GM18508 (cell line): ENCODE data around the gene IFIH1.

Experiments used
- ATAC-seq: cut with Tn5 transposase; IDR thresholded peaks from one replicate; pipeline ENCODE4 v1.9.1; 2021; ENCODE audit warnings: moderate number of reproducible peaks; ENCODE audit not compliant: insufficient read depth, unreplicated experiment

Gene IFIH1

GRCh38 chr2:162315938-162316337 lies 2.5 kb downstream of the IFIH1 start:
- no peak for ATAC-seq

GRCh38 chr2:162312853-162313252 lies 5.6 kb downstream of the IFIH1 start:
- no peak for ATAC-seq

- peak; percentile 46 for ATAC-seq
These were observed 9.6 kb downstream of the IFIH1 start for GRCh38 chr2:162308747-162309503.

GRCh38 chr2:162305901-162306300 lies 12.6 kb downstream of the IFIH1 start:
- ATAC-seq = no peak

GRCh38 chr2:162301877-162302276 lies 16.6 kb downstream of the IFIH1 start:
- no peak for ATAC-seq

- ATAC-seq = no peak
These were observed 17.2 kb downstream of the IFIH1 start for GRCh38 chr2:162301151-162301804.

GRCh38 chr2:162300266-162300665 lies 18.2 kb downstream of the IFIH1 start:
- no peak for ATAC-seq

- no peak for ATAC-seq
These were observed 19.7 kb downstream of the IFIH1 start for GRCh38 chr2:162298669-162299335.

- ATAC-seq = no peak
These were observed 20.4 kb downstream of the IFIH1 start for GRCh38 chr2:162297925-162298552.

GRCh38 chr2:162295009-162295408 lies 23.5 kb downstream of the IFIH1 start:
- no peak for ATAC-seq

- no peak for ATAC-seq
These were observed 25.2 kb downstream of the IFIH1 start for GRCh38 chr2:162293122-162293786.

GRCh38 chr2:162291748-162292147 lies 26.7 kb downstream of the IFIH1 start:
- ATAC-seq = no peak

GRCh38 chr2:162282765-162283425 lies 35.6 kb downstream of the IFIH1 start:
- ATAC-seq = no peak

- ATAC-seq = no peak
These were observed 37.8 kb downstream of the IFIH1 start for GRCh38 chr2:162280654-162281053.

GRCh38 chr2:162277381-162277780 lies 41.1 kb downstream of the IFIH1 start:
- no peak for ATAC-seq

- no peak for ATAC-seq
These were observed 50.5 kb downstream of the IFIH1 start for GRCh38 chr2:162267996-162268395.

- no peak for ATAC-seq
These were observed 51.0 kb downstream of the IFIH1 start for GRCh38 chr2:162267496-162267895.

- no peak for ATAC-seq
These were observed 52.1 kb downstream of the IFIH1 start for GRCh38 chr2:162266460-162266760.

GRCh38 chr2:162265666-162266459 lies 52.6 kb downstream of the IFIH1 start:
- no peak for ATAC-seq
